Measurements from ENCODE around the gene PIAS4.

PIAS4 gene

GRCh38 chr19:4016903-4017638 is 9.5 kb downstream of the PIAS4 start:
- no peak for TF ChIP-seq CTCF (IDR thresholded peaks at IDR 0.05; ENCODE audit: low read depth, low read length)
- DNase-seq (ENCODE audit: extremely low read depth, low read depth): no peak

- no peak for TF ChIP-seq CTCF (IDR thresholded peaks at IDR 0.05; ENCODE audit: low read depth, low read length)
- DNase-seq (ENCODE audit: extremely low read depth, low read depth): no peak
These were observed 10.6 kb downstream of the PIAS4 start for GRCh38 chr19:4018140-4018613.

GRCh38 chr19:4018775-4019504 is 11.4 kb downstream of the PIAS4 start:
- TF ChIP-seq CTCF (IDR thresholded peaks at IDR 0.05; ENCODE audit: low read depth, low read length): no peak
- no peak for DNase-seq (ENCODE audit: extremely low read depth, low read depth)

- DNase-seq (ENCODE audit: extremely low read depth, low read depth): no peak
- TF ChIP-seq CTCF (IDR thresholded peaks at IDR 0.05; ENCODE audit: low read depth, low read length): no peak
These were observed 12.0 kb downstream of the PIAS4 start for GRCh38 chr19:4019578-4019977.

GRCh38 chr19:4023600-4024398 is 16.3 kb downstream of the PIAS4 start:
- no peak for TF ChIP-seq CTCF (IDR thresholded peaks at IDR 0.05; ENCODE audit: low read depth, low read length)
- DNase-seq (ENCODE audit: extremely low read depth, low read depth): no peak

GRCh38 chr19:4025317-4025716 is 17.8 kb downstream of the PIAS4 start:
- DNase-seq (ENCODE audit: extremely low read depth, low read depth): no peak
- TF ChIP-seq CTCF (IDR thresholded peaks at IDR 0.05; ENCODE audit: low read depth, low read length): no peak

Data from AG09319 (cell line).